ENCODE data around the gene IL34. TPM values are rescaled to one million over a fixed set of nuclear protein-coding genes. Genes with fewer than 3 reads are reported as not detected.
A peak's percentile ranks its signal among the peaks of the same experiment; 100 is the strongest.

The IL34 gene
- total and polyA plus RNA-seq, 2 of the 13 experiments (the other 11 are each of a cell fraction or from before 2014, with no cell fraction given): 1.2 to 1.3 TPM

GRCh38 chr16:70658921-70659320 is 12.6 kb downstream of the IL34 start (continued):
- TF ChIP-seq CEBPZ (IDR thresholded peaks at IDR 0.05; ENCODE audit: low read length): no peak

- DNase-seq (ENCODE audit: low spot score): no peak
- Histone ChIP-seq H4K20me1 (ENCODE audit: insufficient read depth, low read length) (peaks cover 14% of the 10 kb centered on the region; the same call in 1 of the 2 replicates), H3K9ac (ENCODE audit: insufficient read depth, low read depth, low read length) (no peak overlapping the region), H3K4me2 (ENCODE audit: low read depth, low read length) (no peak overlapping the region), H3K27me3 (ENCODE audit: control insufficient read depth in 1 of 2, insufficient read depth in 2 of 2, low read length in 2 of 2) (0 out of 5 replicates have a peak, but pooled peaks cover 0 to 1% of the 10 kb centered on the region in 2 experiments), H2AFZ (ENCODE audit: low read length) (no peak overlapping the region), H3K9me3 (ENCODE audit: low read length) (no peaks in the 10 kb centered on the region), H3K79me2 (ENCODE audit: insufficient read depth, low read length) (no peaks in the 10 kb centered on the region), H3K4me1 (ENCODE audit: insufficient read depth, low read length) (peaks cover 36% of the 10 kb centered on the region), H3K27ac (ENCODE audit: extremely low read length, insufficient read depth, low read length) (no peak overlapping the region), H3K36me3 (replicated peaks in 1 of 2; ENCODE audit: control insufficient read depth in 1 of 2, insufficient read depth in 2 of 2, low read length in 2 of 2) (peaks cover 9 to 17% of the 10 kb centered on the region in 2 experiments; a peak in 4 of 5 replicates), H3K4me3 (replicated peaks in 1 of 3; ENCODE audit: insufficient read depth in 1 of 3, low read depth in 2 of 3, low read length in 3 of 3) (no peak overlapping the region; a peak in 1 of 6 replicates)
- ATAC-seq: peak; percentile 9
- BruUV-seq (replicated peaks): no TSS peak
- FAIRE-seq: no peak
- 79% methylated on average over 11 of the region's 12 CpGs for WGBS (ENCODE audit: low lambda C conversion rate)
- intact Hi-C loops (cut with micrococcal nuclease; ENCODE audit: unreplicated experiment): no loop called here
- in situ Hi-C loops (cut with HindIII; ENCODE audit: extremely low pct_ligation_motif_present, low pct_unique_long_range_greater_than_20kb): loop anchor here (5.0 kb wide), 1 partner anchor 108 kb away; no protein-coding TSS in a partner anchor
- POLR2A ChIA-PET: interaction anchor here (0.6 to 2.2 kb wide), 8 partner anchors 11 to 137 kb away, joined by 3 to 16 read pairs (median 5); partner anchors contain the start of gene COG4
- CTCF ChIA-PET (ENCODE audit: low intra/inter-chr PET ratio, low total read pairs): no interaction called here
- TF ChIP-seq KDM3A (CRISPR knock-in tag; IDR thresholded peaks at IDR 0.05; ENCODE audit: low read depth): no peak
- no peak for TF ChIP-seq TBX3 (IDR thresholded peaks at IDR 0.05; ENCODE audit: borderline replicate concordance)
- TF ChIP-seq NR2C2 (CRISPR knock-in tag; IDR thresholded peaks at IDR 0.05; ENCODE audit: borderline replicate concordance): peak; percentile 93
- no peak for TF ChIP-seq ZBTB42 (CRISPR knock-in tag; IDR thresholded peaks at IDR 0.05)
- TF ChIP-seq GABPA (IDR thresholded peaks at IDR 0.05; ENCODE audit: low read depth, low read length): no peak; the same call in 1 of the 2 replicates
- TF ChIP-seq GABPA (CRISPR knock-in tag; IDR thresholded peaks at IDR 0.05; ENCODE audit: low read depth): peak; percentile 69
- TF ChIP-seq ZNF263 (CRISPR knock-in tag; IDR thresholded peaks at IDR 0.05): no peak
- no peak for TF ChIP-seq CREBL2 (CRISPR knock-in tag; IDR thresholded peaks at IDR 0.05; ENCODE audit: borderline replicate concordance)
- TF ChIP-seq ZNF687 (CRISPR knock-in tag; IDR thresholded peaks at IDR 0.05): peak; percentile 45; the same call in 1 of the 2 replicates
- 0 out of 2 replicates have a peak, but pooled peaks have one; percentile 26 for TF ChIP-seq SRY (CRISPR knock-in tag; IDR thresholded peaks at IDR 0.05)
- 0 out of 2 replicates have a peak, but pooled peaks have one; percentile 47 for TF ChIP-seq ZNF572 (CRISPR knock-in tag; IDR thresholded peaks at IDR 0.05)
- peak; percentile 75; the same call in 1 of the 2 replicates for TF ChIP-seq GABPB1 (CRISPR knock-in tag; IDR thresholded peaks at IDR 0.05)
- no peak for TF ChIP-seq EEA1 (CRISPR knock-in tag; IDR thresholded peaks at IDR 0.05; ENCODE audit: borderline replicate concordance)
- no peak for TF ChIP-seq RFX3 (CRISPR knock-in tag; IDR thresholded peaks at IDR 0.05)
- TF ChIP-seq ATF7 (IDR thresholded peaks at IDR 0.05): no peak
- no peak for TF ChIP-seq ATF7 (CRISPR knock-in tag; IDR thresholded peaks at IDR 0.05)
Observed at GRCh38 chr16:70659546-70659945, 13.2 kb downstream of the IL34 start.
